ENCODE results near the gene PRPH2.

The PRPH2 gene

DNA sequence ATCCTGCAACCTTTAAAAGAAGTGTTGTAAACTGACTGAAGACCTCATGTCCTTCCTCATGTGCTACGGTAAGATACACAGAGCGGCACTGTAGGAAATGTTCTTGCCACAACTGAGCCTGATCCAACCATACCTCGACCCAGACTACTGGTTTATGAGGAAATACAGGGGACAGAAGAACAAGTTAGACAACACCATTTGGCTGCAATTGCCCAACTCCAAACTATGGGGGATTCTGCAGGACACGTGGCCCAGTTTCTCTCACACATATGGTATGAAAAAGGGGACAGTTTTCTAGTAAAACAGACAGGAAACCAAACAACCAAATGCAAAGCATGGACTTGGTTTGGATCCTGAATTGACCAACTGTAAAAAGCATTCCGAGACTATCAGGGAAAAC is 10.5 kb downstream of the PRPH2 start:
- no peak for DNase-seq (ENCODE audit: low read depth, low spot score)

DNA sequence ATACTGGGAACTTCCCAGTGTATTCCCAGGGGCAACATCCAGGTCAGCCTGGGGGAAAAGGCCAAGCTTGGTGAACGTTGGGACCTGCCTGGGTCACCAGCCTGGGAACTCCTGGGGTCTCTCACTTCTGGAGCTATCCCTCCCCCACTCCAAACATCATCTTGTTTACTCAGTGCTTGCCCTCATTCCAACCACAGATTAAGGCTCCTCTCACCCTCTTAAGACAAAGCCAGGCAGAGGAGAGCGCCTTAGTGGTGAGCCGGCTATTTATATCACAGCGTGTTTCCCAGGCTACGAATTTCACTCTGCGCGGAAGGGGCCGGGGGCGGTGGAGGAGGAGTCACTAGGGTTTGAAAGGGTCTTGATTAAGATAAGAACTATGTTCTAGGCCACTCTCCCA is 12.1 kb downstream of the PRPH2 start:
- ChIA-PET CTCF (no interaction called here), POLR2A (no interaction called here)
- no peak for DNase-seq (ENCODE audit: low read depth, low spot score)
- no peak overlapping the region for H3K4me3 ChIP-seq (ENCODE audit: low read depth, low read length)
- TF ChIP-seq CTCF (IDR thresholded peaks at IDR 0.05; ENCODE audit: insufficient read depth, low read length, missing control alignments) = no peak

More for the DNA sequence above, 10.5 kb downstream of the PRPH2 start:
- no peak for TF ChIP-seq CTCF (IDR thresholded peaks at IDR 0.05; ENCODE audit: insufficient read depth, low read length, missing control alignments)
- H3K4me3 ChIP-seq (ENCODE audit: low read depth, low read length) = no peak overlapping the region
- ChIA-PET POLR2A (no interaction called here), CTCF (interaction anchor here (1.2 to 1.3 kb wide), 3 partner anchors 10 to 16 kb away, joined by 3 to 5 read pairs (median 4); no protein-coding TSS in a partner anchor)

GRCh38 chr6:42709871-42710270 is 12.5 kb downstream of the PRPH2 start:
- CTCF ChIA-PET = no interaction called here
- POLR2A ChIA-PET = no interaction called here
- no peak overlapping the region for H3K4me3 ChIP-seq (ENCODE audit: low read depth, low read length)
- DNase-seq (ENCODE audit: low read depth, low spot score) = no peak
- TF ChIP-seq CTCF (IDR thresholded peaks at IDR 0.05; ENCODE audit: insufficient read depth, low read length, missing control alignments) = no peak

- TF ChIP-seq CTCF (IDR thresholded peaks at IDR 0.05; ENCODE audit: insufficient read depth, low read length, missing control alignments) = no peak
- ChIA-PET CTCF (interaction anchor here (1.6 kb wide), 1 partner anchor 18 kb away, joined by 5 read pairs; no protein-coding TSS in a partner anchor), POLR2A (no interaction called here)
- no peak for DNase-seq (ENCODE audit: low read depth, low spot score)
- H3K4me3 ChIP-seq (ENCODE audit: low read depth, low read length) = no peak overlapping the region
These were observed 14.3 kb downstream of the PRPH2 start for GRCh38 chr6:42708096-42708495.

DNA sequence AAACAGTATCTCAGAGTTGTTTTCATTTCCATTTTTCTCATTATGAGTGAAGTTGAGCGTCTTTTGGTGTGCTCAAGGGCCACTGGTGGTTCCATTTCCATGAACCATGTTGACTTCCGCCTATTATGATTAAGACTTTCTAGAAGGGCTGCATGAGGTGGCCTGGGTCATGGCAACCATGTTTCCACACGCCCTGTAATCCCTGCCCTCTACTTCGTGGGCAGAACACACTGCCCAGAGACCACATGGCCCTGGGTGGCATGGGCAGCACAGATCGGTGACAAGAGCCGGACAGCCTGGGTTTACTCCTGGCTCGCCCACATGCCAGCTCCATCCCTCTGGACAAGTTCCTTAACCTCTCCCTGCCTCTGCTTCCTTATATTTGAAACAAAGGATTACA is 14.8 kb downstream of the PRPH2 start:
- POLR2A ChIA-PET = no interaction called here
- no peak for TF ChIP-seq CTCF (IDR thresholded peaks at IDR 0.05; ENCODE audit: insufficient read depth, low read length, missing control alignments)
- CTCF ChIA-PET = no interaction called here
- no peak for DNase-seq (ENCODE audit: low read depth, low spot score)
- H3K4me3 ChIP-seq (ENCODE audit: low read depth, low read length) = no peak overlapping the region

GRCh38 chr6:42704937-42705374 is 17.4 kb downstream of the PRPH2 start:
- no peak for TF ChIP-seq CTCF (IDR thresholded peaks at IDR 0.05; ENCODE audit: insufficient read depth, low read length, missing control alignments)
- ChIA-PET CTCF (interaction anchor here (1.0 to 1.7 kb wide), 2 partner anchors 21 to 43 kb away, joined by 4 to 7 read pairs; no protein-coding TSS in a partner anchor), POLR2A (no interaction called here)
- DNase-seq (ENCODE audit: low read depth, low spot score) = no peak
- H3K4me3 ChIP-seq (ENCODE audit: low read depth, low read length) = no peak overlapping the region

Measured in AG04449 (cell line).